Measurements from ENCODE around the gene ROR1.

Gene ROR1

DNA sequence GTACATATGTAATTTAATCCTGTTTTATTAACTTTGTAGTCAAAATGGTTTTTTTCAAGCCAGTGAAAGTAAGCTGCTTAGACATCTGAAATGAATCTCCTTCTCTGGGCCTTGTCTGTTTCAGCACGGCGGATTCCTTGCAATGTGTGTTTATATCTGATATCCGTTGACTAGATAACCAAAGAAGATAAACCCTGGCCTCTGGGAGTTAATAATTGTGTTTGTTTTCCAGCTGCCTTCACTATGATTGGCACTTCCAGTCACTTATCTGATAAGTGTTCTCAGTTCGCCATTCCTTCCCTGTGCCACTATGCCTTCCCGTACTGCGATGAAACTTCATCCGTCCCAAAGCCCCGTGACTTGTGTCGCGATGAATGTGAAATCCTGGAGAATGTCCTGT lies 366.1 kb downstream of the ROR1 start:
- TF ChIP-seq, protein P1, sequence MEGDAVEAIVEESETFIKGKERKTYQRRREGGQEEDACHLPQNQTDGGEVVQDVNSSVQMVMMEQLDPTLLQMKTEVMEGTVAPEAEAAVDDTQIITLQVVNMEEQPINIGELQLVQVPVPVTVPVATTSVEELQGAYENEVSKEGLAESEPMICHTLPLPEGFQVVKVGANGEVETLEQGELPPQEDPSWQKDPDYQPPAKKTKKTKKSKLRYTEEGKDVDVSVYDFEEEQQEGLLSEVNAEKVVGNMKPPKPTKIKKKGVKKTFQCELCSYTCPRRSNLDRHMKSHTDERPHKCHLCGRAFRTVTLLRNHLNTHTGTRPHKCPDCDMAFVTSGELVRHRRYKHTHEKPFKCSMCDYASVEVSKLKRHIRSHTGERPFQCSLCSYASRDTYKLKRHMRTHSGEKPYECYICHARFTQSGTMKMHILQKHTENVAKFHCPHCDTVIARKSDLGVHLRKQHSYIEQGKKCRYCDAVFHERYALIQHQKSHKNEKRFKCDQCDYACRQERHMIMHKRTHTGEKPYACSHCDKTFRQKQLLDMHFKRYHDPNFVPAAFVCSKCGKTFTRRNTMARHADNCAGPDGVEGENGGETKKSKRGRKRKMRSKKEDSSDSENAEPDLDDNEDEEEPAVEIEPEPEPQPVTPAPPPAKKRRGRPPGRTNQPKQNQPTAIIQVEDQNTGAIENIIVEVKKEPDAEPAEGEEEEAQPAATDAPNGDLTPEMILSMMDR (IDR thresholded peaks at IDR 0.05; ENCODE audit: borderline replicate concordance, extremely low read depth, low read length, poor library complexity, severe bottlenecking): no peak
- no peak for TF ChIP-seq EZH2 (IDR thresholded peaks at IDR 0.05; ENCODE audit: borderline replicate concordance, low read depth, low read length, severe bottlenecking)

DNA sequence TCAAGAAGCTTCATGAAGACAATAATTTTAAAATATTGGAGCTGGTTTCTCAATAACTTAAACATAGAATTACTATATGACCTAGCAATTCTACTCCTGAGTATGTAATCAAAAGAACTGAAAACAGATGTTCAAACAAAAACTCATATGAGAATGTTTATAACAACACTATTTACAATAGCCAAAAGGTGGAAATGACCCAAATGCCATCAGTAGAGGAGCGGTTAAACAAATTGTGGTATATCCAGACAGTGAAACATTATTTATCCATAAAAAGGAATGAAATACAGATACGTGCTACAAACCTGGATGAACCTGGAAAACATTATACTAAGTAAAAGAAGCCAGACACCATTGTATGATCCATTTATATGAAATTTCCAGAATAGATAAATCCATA lies 366.8 kb downstream of the ROR1 start:
- Histone ChIP-seq H2AFZ (ENCODE audit: low read depth, low read length) (no peak overlapping the region), H3K9me3 (ENCODE audit: insufficient read depth, low read length, severe bottlenecking) (no peaks in the 10 kb centered on the region), H3K27me3 (ENCODE audit: insufficient read depth, low read length, poor library complexity) (peaks cover 6% of the 10 kb centered on the region), H3K4me2 (ENCODE audit: insufficient read depth, low read length) (no peak overlapping the region), H3K36me3 (ENCODE audit: insufficient read depth, low read length) (no peaks in the 10 kb centered on the region), H4K20me1 (ENCODE audit: insufficient read depth, low read length) (no peaks in the 10 kb centered on the region), H3K4me3 (ENCODE audit: low read depth in 1 of 2, low read length in 2 of 2) (no peak overlapping the region), H3K4me1 (ENCODE audit: insufficient read depth, low read length) (no peaks in the 10 kb centered on the region), H3K27ac (ENCODE audit: low read length) (no peak overlapping the region), H3K79me2 (ENCODE audit: insufficient read depth, low read length) (no peaks in the 10 kb centered on the region), H3K9ac (ENCODE audit: low read depth, low read length) (no peak overlapping the region)
- TF ChIP-seq EZH2 (IDR thresholded peaks at IDR 0.05; ENCODE audit: borderline replicate concordance, low read depth, low read length, severe bottlenecking): no peak
- TF ChIP-seq, protein P1 (IDR thresholded peaks at IDR 0.05; ENCODE audit: borderline replicate concordance, extremely low read depth, low read length, poor library complexity, severe bottlenecking): no peak
- DNase-seq (no peak), ATAC-seq (ENCODE audit: insufficient read depth, low read depth) (no peak)

More for the DNA sequence above, 366.1 kb downstream of the ROR1 start:
- no peaks in the 10 kb centered on the region for H3K9me3 ChIP-seq (ENCODE audit: insufficient read depth, low read length, severe bottlenecking)
- no peaks in the 10 kb centered on the region for H3K79me2 ChIP-seq (ENCODE audit: insufficient read depth, low read length)
- no peak overlapping the region for H3K9ac ChIP-seq (ENCODE audit: low read depth, low read length)
- no peak overlapping the region for H3K27ac ChIP-seq (ENCODE audit: low read length)
- H3K27me3 ChIP-seq (ENCODE audit: insufficient read depth, low read length, poor library complexity): peaks cover 6% of the 10 kb centered on the region
- no peaks in the 10 kb centered on the region for H4K20me1 ChIP-seq (ENCODE audit: insufficient read depth, low read length)
- DNase-seq: no peak
- H3K36me3 ChIP-seq (ENCODE audit: insufficient read depth, low read length): no peaks in the 10 kb centered on the region
- H3K4me2 ChIP-seq (ENCODE audit: insufficient read depth, low read length): no peak overlapping the region
- H2AFZ ChIP-seq (ENCODE audit: low read depth, low read length): no peak overlapping the region
- no peak for ATAC-seq (ENCODE audit: insufficient read depth, low read depth)
- no peaks in the 10 kb centered on the region for H3K4me1 ChIP-seq (ENCODE audit: insufficient read depth, low read length)
- no peak overlapping the region for H3K4me3 ChIP-seq (ENCODE audit: low read depth in 1 of 2, low read length in 2 of 2)

DNA sequence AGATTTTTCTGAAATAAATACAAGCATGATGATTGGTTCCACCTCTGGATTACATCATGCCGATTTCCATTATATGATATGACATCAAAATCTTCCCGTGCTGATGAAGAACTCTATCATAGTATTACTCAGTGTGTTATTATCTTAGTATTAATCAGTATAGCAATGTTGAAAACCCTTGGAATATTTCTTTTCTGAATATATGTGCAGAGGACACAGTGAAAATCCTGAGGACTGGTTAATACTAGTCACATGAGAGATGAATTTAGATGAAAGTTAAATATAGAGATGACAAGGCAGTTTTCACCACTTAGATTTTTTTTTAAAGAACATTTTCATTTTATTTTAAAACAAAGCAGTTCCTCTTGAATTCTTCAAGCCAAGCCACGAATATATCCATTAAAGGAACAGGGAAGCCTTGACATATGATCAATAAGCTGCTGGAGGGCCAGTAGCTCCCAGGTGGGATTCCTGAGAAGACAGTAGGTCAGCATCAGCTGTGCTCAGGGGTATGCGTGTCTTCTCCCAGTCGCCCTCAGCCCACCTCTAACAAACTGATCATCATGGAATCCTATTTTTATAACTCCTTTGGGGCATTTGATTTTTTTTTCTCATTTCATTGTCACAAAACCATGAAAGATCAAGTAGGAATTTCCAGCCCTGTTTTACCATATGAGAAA lies 373.4 kb downstream of the ROR1 start:
- Histone ChIP-seq H3K4me2 (ENCODE audit: insufficient read depth, low read length) (no peak overlapping the region), H3K9me3 (ENCODE audit: insufficient read depth, low read length, severe bottlenecking) (no peaks in the 10 kb centered on the region), H3K27me3 (ENCODE audit: insufficient read depth, low read length, poor library complexity) (peaks cover 6% of the 10 kb centered on the region), H4K20me1 (ENCODE audit: insufficient read depth, low read length) (no peaks in the 10 kb centered on the region), H2AFZ (ENCODE audit: low read depth, low read length) (no peak overlapping the region), H3K79me2 (ENCODE audit: insufficient read depth, low read length) (no peaks in the 10 kb centered on the region), H3K27ac (ENCODE audit: low read length) (no peak overlapping the region), H3K36me3 (ENCODE audit: insufficient read depth, low read length) (no peaks in the 10 kb centered on the region), H3K4me1 (ENCODE audit: insufficient read depth, low read length) (no peaks in the 10 kb centered on the region), H3K9ac (ENCODE audit: low read depth, low read length) (no peak overlapping the region), H3K4me3 (ENCODE audit: low read depth in 1 of 2, low read length in 2 of 2) (no peak overlapping the region)
- TF ChIP-seq, protein P1 (IDR thresholded peaks at IDR 0.05; ENCODE audit: borderline replicate concordance, extremely low read depth, low read length, poor library complexity, severe bottlenecking): no peak
- ATAC-seq (ENCODE audit: insufficient read depth, low read depth) (no peak), DNase-seq (no peak)
